COLO829 (cell line): ENCODE data around the gene SH2D6.

Source experiments
- DNase-seq: peaks from one replicate; pipeline ENCODE4 v3.0.0; 2012; ENCODE audit warnings: low spot score

SH2D6 gene

DNA sequence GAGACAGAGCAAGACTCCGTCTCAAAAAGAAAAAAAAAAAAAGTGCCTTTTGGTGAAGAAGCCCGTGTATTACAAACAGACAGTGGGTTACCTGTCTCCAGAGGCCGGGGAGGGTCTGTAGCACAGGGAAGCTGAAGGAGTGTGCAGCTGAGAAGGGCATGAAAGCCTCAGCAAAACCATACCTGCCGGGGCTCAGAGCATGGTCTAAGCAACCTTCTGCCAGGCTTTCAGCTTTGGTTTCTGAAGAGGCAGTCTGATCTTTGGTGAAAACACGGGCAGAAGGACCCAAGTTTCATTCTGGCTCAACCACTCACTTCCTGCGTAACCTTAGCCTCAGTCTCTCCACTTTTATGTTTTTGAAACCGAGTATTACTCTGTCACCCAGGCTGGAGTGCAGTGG lies 21.5 kb downstream of the SH2D6 start:
- DNase-seq, result no peak

- no peak for DNase-seq
Observed at GRCh38 chr2:85440729-85441128, 22.2 kb downstream of the SH2D6 start.

DNA sequence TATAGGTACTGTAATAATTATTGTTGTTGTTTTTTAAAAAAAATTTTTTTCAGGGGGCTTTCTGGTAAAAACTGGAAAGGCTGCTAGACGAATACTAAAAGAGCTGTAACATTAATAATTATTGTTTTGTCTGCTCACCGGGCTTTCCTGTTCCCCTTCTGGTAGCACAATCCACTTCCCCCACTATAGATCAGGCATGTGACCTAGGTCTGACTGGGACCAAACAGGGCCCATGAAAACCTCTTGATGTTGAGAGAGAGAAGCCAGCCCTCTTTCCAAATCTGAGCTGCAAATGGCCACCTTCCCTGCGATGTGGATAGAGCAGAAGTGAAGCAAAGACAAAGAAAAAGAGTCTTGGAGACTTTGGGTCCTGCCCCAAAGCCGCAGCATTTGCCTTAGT lies 23.4 kb downstream of the SH2D6 start:
- no peak for DNase-seq

DNA sequence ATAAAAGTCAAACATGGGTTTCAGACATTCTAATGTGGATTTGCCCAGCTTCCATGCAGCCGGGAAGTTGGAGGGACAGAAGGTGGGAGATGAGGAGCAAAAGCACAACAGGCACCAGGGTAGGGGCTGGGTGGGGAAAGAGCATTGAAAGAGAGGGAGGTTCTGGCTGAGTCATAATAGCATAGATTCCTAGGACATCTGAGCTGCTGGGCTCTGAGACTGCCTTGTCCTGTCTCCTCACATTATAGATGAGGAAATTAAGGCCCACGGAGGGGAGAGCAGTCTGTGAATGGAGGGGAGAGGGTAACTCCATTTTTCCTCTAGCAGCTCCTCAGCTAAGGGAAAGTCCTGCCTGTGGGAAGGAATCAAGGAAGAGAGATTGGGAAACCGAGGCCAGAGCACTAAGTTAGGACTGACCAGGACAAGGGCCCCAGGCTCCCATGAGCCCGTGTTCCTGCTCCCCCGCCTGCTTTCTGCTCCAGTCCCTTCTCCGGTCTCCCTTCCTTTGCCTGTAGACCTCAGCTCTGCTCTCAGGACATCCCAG lies 26.2 kb downstream of the SH2D6 start:
- DNase-seq, result no peak

DNA sequence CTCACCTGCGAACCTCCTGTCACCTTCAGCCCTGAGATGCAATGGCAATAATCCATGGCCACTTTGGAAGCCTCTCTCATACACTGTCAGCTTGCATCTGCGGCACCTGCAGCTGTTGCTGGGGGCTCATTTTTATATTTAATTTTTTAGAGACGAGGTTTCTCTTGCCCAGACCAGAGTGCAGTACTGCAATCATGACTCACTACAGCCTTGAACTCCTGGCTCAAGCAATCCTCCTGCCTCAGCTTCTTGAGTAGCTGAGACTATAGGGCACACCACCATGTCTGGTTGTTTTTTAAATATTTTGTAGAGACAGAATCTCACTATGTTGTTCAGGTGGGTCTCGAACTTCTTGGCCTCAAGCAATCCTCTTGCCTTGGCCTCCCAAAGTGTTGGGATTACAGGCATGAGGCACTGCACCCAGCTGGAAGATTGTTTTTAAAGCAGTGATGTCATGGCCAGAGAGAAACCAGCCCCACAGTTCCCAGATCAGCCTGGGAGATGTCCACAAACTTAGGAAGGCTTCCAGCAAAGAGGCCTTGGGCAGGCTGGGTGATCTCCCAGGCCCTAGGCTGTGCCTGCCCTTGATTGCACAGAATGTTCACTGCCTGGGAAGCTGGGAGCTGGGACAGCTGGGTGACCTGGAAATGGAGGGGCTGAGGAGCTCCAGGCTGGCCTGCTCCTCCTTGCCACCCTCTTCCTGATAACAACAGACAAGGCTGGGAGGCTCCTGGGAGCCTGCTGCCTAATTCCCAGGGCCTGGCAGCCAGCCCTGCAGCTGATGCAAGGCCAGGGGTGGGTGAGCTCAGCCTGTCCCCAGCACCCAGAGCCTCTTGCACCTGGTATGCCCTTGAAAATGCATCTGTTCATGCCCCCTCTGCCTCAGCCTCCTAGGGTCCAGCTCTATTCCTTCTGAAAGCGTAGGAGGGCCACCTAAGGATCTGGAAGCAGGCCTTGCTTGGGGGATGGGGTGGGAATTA lies 27.1 kb downstream of the SH2D6 start:
- no peak for DNase-seq

GRCh38 chr2:85446296-85447221 lies 28.0 kb downstream of the SH2D6 start:
- DNase-seq, result no peak

DNA sequence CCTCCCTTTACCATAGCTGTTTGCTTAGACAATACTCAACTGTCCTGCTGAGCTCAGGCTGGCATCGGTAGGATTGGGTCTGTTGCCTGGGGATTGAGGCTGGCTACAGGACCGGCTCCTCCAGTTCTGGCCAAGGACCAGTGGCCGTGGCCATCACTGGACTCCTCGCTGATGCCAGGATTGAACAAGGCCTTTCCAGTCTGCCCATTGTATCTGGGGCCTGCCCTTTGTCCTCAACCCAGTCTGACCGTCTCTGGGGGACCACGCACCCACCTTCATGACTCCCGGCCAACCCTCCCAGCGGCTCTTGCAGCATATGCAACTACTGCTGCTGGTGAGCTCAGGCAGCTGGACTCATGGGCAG lies 28.7 kb downstream of the SH2D6 start:
- no peak for DNase-seq

GRCh38 chr2:85448461-85449213 lies 30.1 kb downstream of the SH2D6 start:
- no peak for DNase-seq

- no peak for DNase-seq
Observed at GRCh38 chr2:85449214-85449588, 30.7 kb downstream of the SH2D6 start.

DNA sequence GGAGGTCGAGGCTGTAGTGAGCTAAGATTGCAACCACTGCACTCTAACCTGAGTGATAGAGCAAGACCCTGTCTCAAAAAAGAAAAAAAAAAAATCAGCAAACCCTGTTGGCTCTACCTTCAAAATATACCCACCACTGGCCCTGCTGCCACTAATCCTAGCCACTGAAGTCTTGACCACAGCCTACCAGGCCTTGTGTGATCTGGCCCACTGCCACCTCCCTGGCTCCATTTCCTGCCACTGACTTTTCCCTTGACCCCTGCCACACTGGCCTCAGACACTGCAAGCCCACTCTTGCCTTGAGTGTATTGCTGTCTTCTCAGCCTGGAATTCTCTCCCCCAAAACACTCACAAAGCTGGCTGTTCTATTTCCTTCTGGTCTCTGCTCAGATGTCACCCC lies 33.7 kb downstream of the SH2D6 start:
- no peak for DNase-seq

DNA sequence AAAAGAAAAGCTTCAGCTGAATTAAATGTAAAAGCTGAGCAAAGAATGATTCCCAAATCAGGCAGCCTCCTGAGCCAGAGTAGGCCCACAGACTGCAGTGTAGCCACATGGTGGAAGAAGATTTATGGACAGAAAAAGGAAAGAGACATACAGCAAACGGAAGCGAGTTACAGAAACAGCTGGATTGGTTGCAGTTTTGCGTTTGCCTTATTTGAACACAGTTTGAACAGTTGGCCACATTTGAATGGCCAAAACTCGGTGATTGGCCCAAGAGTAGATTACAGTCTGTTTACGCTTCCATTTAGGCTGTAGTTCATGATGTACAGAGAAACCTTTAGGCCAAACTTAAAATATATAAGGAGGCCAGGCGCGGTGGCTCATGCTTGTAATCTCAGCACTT lies 35.1 kb downstream of the SH2D6 start:
- DNase-seq, result no peak

DNA sequence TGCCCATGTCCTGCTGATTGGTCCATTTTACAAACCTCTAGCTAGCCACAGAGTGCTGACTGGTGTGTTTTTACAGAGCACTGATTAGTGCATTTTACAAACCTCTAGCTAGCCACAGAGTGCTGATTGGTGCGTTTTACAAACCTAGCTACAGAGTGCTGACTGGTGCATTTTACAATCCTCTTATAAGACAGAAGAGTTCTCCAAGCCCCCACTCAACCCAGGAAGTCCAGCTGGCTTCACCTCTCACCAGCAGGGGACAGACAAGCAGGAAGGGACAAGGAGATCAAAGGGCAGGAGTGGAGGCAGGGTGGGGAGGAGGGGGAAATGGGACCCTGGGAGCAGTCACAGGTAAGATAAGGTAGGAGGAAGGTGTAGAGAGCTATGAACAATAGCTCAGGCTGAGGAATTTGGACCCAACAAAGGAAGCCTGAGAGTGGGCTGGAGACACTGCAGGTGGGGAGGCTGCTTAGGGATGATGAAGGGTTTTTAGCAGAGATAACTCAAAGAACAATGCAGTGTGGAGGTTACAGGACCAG lies 37.1 kb downstream of the SH2D6 start:
- DNase-seq, result no peak

DNA sequence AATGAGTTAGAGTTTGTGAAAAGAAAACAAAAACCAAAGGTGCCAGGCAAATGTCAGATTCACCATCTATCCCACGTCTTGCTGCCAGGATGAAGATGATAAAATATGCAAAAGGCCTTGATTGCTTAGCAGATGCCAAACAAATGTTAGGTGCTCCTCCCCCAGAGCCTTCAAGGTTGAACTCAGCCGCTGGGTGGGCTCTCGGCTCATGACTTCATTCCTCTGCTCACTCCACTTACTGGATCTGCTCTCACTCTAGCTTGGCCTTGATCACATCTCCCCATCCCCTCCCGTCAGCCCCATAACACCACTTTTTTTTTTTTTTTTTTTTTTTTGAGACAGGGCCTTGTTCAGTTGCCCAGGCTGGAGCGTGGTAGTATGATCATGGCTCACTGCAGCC lies 38.5 kb downstream of the SH2D6 start:
- DNase-seq, result no peak

DNA sequence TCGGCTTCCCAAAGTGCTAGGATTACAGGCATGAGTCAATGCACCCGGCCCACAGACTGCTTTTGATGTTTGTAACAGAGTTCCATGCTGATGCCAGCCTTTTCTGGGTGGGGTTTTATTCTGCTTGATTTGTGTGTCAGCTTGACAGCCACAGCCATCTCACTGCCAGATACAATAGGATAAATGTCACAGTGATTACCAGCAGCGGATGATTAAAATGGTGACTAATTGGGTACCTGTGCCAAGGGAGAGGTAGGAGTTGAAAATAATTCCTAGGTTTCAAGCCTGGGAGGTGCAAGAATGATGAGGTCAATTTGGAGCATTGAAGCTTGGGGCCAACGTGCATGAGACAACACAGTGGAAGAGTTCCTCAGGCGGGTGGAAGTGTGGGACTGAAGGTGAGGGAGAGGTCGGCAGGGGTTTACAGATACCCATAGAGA lies 39.4 kb downstream of the SH2D6 start:
- DNase-seq, result no peak

DNA sequence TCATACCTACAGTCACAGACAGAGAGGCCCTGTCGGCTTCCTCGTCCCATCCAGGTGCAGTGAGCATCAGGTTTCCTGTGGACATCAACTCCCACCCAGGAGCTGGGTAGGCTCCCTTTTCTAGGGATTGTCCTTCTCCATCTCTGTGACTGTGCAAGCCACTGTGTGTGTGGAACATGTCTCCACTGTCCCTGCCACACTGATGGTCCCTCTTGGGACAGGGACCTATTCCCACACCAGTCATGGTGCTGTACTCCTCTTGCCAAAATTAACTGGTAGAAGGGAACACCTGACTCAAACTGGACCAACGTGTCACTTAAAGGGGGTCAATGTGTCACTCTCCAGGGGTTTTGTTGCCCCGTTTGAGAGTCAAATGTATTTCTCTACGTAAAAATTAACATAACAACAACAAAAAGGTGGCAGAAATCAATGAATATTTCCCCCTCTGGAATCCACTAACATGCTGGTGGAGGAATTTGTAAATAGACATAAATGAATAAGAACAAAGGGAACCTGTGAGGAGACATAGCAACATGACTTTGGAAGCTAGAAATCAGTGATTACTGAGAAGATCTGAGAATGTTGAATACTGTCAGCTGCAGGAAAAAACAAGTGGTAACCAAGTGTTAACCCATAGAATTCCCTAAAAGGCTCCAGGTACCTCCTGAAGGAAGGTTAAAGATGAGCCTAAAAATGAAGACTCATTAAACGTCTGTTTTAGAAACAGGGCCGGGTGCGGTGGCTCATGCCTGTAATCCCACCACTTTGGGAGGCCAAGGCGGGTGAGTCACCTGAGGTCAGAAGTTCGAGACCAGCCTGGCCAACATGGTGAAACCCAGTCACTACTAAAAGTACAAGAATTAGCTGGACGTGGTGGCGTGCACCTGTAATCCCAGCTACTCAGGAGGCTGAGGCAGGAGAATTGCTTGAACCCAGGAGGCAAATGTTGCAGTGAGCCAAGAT lies 40.4 kb downstream of the SH2D6 start:
- DNase-seq, result no peak

GRCh38 chr2:85459771-85460170 lies 41.3 kb downstream of the SH2D6 start:
- no peak for DNase-seq

DNA sequence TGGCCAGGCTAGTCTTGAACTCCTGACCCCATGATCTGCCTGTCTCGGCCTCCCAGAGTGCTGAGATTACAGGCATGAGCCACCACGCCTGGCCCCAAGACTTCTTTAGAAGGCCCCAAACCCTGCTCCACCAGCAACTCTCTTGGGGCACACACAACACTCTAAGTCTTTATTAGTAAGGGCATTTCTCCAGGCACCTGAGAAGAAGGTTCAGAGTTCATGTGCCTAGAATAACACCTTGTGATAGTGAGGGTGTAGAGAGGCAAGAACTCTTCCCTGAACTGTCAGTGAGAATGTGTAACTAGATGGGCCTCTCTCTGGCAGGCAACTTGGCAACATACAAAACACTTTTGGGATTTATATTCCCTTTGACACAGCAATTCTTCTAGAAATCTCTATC lies 43.8 kb downstream of the SH2D6 start:
- no peak for DNase-seq

DNA sequence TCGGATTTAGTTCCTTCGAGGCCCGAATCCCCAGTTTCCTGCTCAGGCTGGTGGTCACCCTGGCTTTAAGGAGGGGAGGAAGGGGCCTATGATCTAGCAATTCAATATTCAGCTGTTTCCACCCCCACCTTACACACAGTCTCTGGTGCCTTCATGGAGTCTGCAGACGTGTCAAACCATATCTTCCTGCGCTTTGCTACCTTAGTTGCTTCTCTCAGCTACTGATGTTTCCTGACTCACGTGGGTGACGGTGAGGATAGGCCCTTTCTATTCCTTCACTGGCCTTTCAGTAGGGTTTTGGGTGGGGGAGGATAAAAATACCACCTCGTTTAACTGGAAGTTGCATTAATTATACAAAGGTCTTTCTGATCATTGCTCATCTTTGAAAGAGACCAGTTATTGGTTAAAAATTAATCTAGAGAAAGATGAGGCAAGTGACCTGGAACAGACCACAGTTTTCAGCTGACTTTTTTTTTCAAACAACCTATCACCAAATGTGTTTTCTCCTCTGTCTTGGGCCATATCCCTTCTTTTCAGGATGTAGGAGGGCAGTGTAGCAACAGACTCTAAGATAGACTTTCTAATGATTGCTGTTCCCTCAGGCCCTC lies 49.7 kb downstream of the SH2D6 start:
- no peak for DNase-seq

- DNase-seq, result peak; percentile 11
Observed at GRCh38 chr2:85468704-85469349, 50.3 kb downstream of the SH2D6 start.
